GM23338 (cell line): ENCODE data around the gene IWS1.

Experiments
- CTCF ChIP-seq, 2 experiments: fragments of 200-600 bp in 1 of 2; sonication (generic) in 1 of 2; conservative IDR thresholded peaks; 2 replicates each; pipeline versions ENCODE4 v1.5.1 to v1.6.1; 2016 to 2017; ENCODE audit warnings: antibody characterized with exemption in 2 of 2, low read depth in 2 of 2, mild to moderate bottlenecking in 2 of 2, moderate library complexity in 1 of 2
- EZH2 ChIP-seq: fragments of 200-600 bp; sonication (generic); IDR thresholded peaks from one replicate; pipeline ENCODE4 v1.8.0; 2017; ENCODE audit warnings: antibody characterized with exemption, mild to moderate bottlenecking, low read depth; ENCODE audit not compliant: unreplicated experiment
- EZH2phosphoT487 ChIP-seq: fragments of 200-600 bp; sonication (generic); IDR thresholded peaks from one replicate; pipeline ENCODE4 v1.8.1; 2018; ENCODE audit warnings: antibody characterized with exemption; ENCODE audit not compliant: unreplicated experiment
- JUNB ChIP-seq: IDR thresholded peaks from one replicate; pipeline ENCODE4 v1.6.1; 2016; ENCODE audit warnings: antibody characterized with exemption; ENCODE audit not compliant: unreplicated experiment
- POLR2AphosphoS5 ChIP-seq: IDR thresholded peaks from 2 replicates; pipeline ENCODE4 v1.6.1; 2016; ENCODE audit warnings: antibody characterized with exemption, low read depth

- TF ChIP-seq CTCF (conservative IDR thresholded peaks at IDR 0.05; ENCODE audit: low read depth in 2 of 2), result no peak
- no peak for TF ChIP-seq EZH2
- no peak for TF ChIP-seq POLR2AphosphoS5
- TF ChIP-seq EZH2phosphoT487, result no peak
- TF ChIP-seq JUNB, result no peak
Observed at GRCh38 chr2:127573298-127573697, 47.0 kb upstream of the IWS1 start.
